H9 (cell line): Measurements from ENCODE around the gene PLXNA2. TPM values are rescaled to one million over a fixed set of nuclear protein-coding genes. Genes with fewer than 3 reads are reported as not detected.

Experiments
- DNase-seq: peaks from one replicate; pipeline ENCODE4 v3.0.0-alpha.2; 2017
- H2AFZ ChIP-seq: one replicate; pipeline ENCODE4 v1.6.1; 2013; ENCODE audit warnings: mild to moderate bottlenecking, low read length, control low read depth, moderate library complexity
- H2AK5ac ChIP-seq: 2 replicates; pipeline ENCODE4 v1.6.1; 2013; ENCODE audit warnings: low read length, control low read depth, mixed read lengths; ENCODE audit not compliant: insufficient read length
- H2BK120ac ChIP-seq: one replicate; pipeline ENCODE4 v1.6.1; 2013; ENCODE audit warnings: low read depth, mild to moderate bottlenecking, low read length, control low read depth, inconsistent platforms; ENCODE audit not compliant: poor library complexity, severe bottlenecking
- H2BK12ac ChIP-seq: 2 replicates; pipeline ENCODE4 v1.6.1; 2013; ENCODE audit warnings: low read length, control low read depth, mixed read lengths, low read depth; ENCODE audit not compliant: insufficient read length
- H2BK15ac ChIP-seq: 2 replicates; pipeline ENCODE4 v1.6.1; 2013; ENCODE audit warnings: low read depth, low read length, control low read depth
- H2BK20ac ChIP-seq: one replicate; pipeline ENCODE4 v1.6.1; 2013; ENCODE audit warnings: low read depth, mild to moderate bottlenecking, low read length, control low read depth, inconsistent platforms; ENCODE audit not compliant: poor library complexity, severe bottlenecking
- H2BK5ac ChIP-seq: 2 replicates; pipeline ENCODE4 v1.6.1; 2013; ENCODE audit warnings: low read length, control low read depth, mixed read lengths; ENCODE audit not compliant: insufficient read length
- H3K14ac ChIP-seq: 2 replicates; pipeline ENCODE4 v1.6.1; 2013; ENCODE audit warnings: low read length, control low read depth; ENCODE audit not compliant: insufficient read depth
- H3K18ac ChIP-seq: 2 replicates; pipeline ENCODE4 v1.6.1; 2013; ENCODE audit warnings: low read depth, mild to moderate bottlenecking, mixed read lengths, low read length, control low read depth; ENCODE audit not compliant: insufficient read length
- H3K23ac ChIP-seq: 2 replicates; pipeline ENCODE4 v1.6.1; 2013; ENCODE audit warnings: low read length, control low read depth, mixed read lengths, low read depth; ENCODE audit not compliant: insufficient read length
- H3K23me2 ChIP-seq: 2 replicates; pipeline ENCODE4 v1.6.1; 2013; ENCODE audit warnings: low read depth, mild to moderate bottlenecking, mixed read lengths, low read length, control low read depth; ENCODE audit not compliant: insufficient read length, poor library complexity, severe bottlenecking
- H3K27ac ChIP-seq: 2 replicates; pipeline ENCODE4 v1.5.1; 2013; ENCODE audit warnings: low read length, control low read depth, mixed read lengths, low read depth; ENCODE audit not compliant: insufficient read length
- H3K27me3 ChIP-seq: 2 replicates; pipeline ENCODE4 v1.6.1; 2013; ENCODE audit warnings: low read length, control low read depth, inconsistent platforms; ENCODE audit not compliant: insufficient read depth
- H3K4ac ChIP-seq: 2 replicates; pipeline ENCODE4 v1.6.1; 2013; ENCODE audit warnings: low read depth, mild to moderate bottlenecking, control low read depth, inconsistent platforms, low read length, moderate library complexity
- H3K4me1 ChIP-seq: 2 replicates; pipeline ENCODE4 v1.6.1; 2013; ENCODE audit warnings: low read length, control low read depth, inconsistent platforms; ENCODE audit not compliant: insufficient read depth
- H3K4me2 ChIP-seq: 2 replicates; pipeline ENCODE4 v1.6.1; 2013; ENCODE audit warnings: low read length, control low read depth, mixed read lengths; ENCODE audit not compliant: insufficient read length, insufficient read depth
- H3K56ac ChIP-seq: 2 replicates; pipeline ENCODE4 v1.6.1; 2013; ENCODE audit warnings: low read depth, mild to moderate bottlenecking, mixed read lengths, low read length, control low read depth; ENCODE audit not compliant: insufficient read length
- H3K79me1 ChIP-seq: 2 replicates; pipeline ENCODE4 v1.6.1; 2013; ENCODE audit warnings: low read depth, mild to moderate bottlenecking, moderate library complexity, low read length, control low read depth, inconsistent platforms; ENCODE audit not compliant: insufficient read depth, poor library complexity, severe bottlenecking
- H3K79me2 ChIP-seq: 2 replicates; pipeline ENCODE4 v1.6.1; 2013; ENCODE audit warnings: low read length, control low read depth, inconsistent platforms; ENCODE audit not compliant: insufficient read depth
- H3K9ac ChIP-seq: 2 replicates; pipeline ENCODE4 v1.6.1; 2013; ENCODE audit warnings: low read length, control low read depth, mixed read lengths; ENCODE audit not compliant: insufficient read length; ENCODE audit errors: extremely low read depth
- H3K9me3 ChIP-seq: one replicate; pipeline ENCODE4 v1.6.1; 2013; ENCODE audit warnings: low read depth, low read length, inconsistent platforms; ENCODE audit not compliant: control insufficient read depth
- H3T11ph ChIP-seq: one replicate; pipeline ENCODE4 v1.6.1; 2013; ENCODE audit warnings: mild to moderate bottlenecking, low read length, control low read depth, inconsistent platforms
- H4K20me1 ChIP-seq: one replicate; pipeline ENCODE4 v1.6.1; 2013; ENCODE audit not compliant: control insufficient read depth, insufficient read length, insufficient read depth
- H4K5ac ChIP-seq: 2 replicates; pipeline ENCODE4 v1.6.1; 2013; ENCODE audit warnings: low read depth, mild to moderate bottlenecking, mixed read lengths, low read length, control low read depth; ENCODE audit not compliant: insufficient read length
- H4K8ac ChIP-seq: replicated peaks from 2 replicates; pipeline ENCODE4 v1.6.1; 2013; ENCODE audit warnings: low read length, control low read depth, mixed read lengths, low read depth; ENCODE audit not compliant: insufficient read length
- H4K91ac ChIP-seq: 2 replicates; pipeline ENCODE4 v1.6.1; 2013; ENCODE audit warnings: low read depth, mild to moderate bottlenecking, moderate library complexity, mixed read lengths, low read length, control low read depth; ENCODE audit not compliant: insufficient read length
- H3K27ac Mint-ChIP-seq, 3 experiments: 2 replicates in 2 of 3; 3 replicates in 1 of 3; pipeline ENCODE4 v1.8.0; 2020 to 2021; ENCODE audit warnings: mixed read lengths in 3 of 3, mild to moderate bottlenecking in 1 of 3, moderate library complexity in 1 of 3
- H3K27me3 Mint-ChIP-seq: 2 replicates; pipeline ENCODE4 v1.8.0; 2021; ENCODE audit warnings: low read depth, mild to moderate bottlenecking, moderate library complexity, mixed read lengths
- H3K36me3 Mint-ChIP-seq, 3 experiments: 2 replicates in 2 of 3; 3 replicates in 1 of 3; pipeline ENCODE4 v1.8.0; 2020 to 2021; ENCODE audit warnings: low read depth in 3 of 3, mixed read lengths in 3 of 3; ENCODE audit not compliant: insufficient read depth in 1 of 3
- H3K4me1 Mint-ChIP-seq, 2 experiments: 2 replicates each; pipeline ENCODE4 v1.8.0; 2020; ENCODE audit warnings: mixed read lengths in 2 of 2
- H3K4me3 Mint-ChIP-seq, 2 experiments: 2 replicates in 1 of 2; 3 replicates in 1 of 2; pipeline ENCODE4 v1.8.0; 2020 to 2021; ENCODE audit warnings: mild to moderate bottlenecking in 2 of 2, mixed read lengths in 2 of 2, moderate library complexity in 1 of 2
- H3K9me3 Mint-ChIP-seq, 2 experiments: 2 replicates in 1 of 2; 3 replicates in 1 of 2; pipeline ENCODE4 v1.8.0; 2020; ENCODE audit warnings: mild to moderate bottlenecking in 2 of 2, mixed read lengths in 2 of 2, moderate library complexity in 1 of 2
- CTCF ChIP-seq: fragments of 200-600 bp; sonication (generic); conservative IDR thresholded peaks from 3 replicates; pipeline ENCODE4 v1.8.0; 2021; ENCODE audit warnings: antibody characterized with exemption, mild to moderate bottlenecking
- WGBS: extraction: QIAGEN DNeasy Blood & Tissue Kit; methylation state at CpG from one replicate; pipeline ENCODE4 v1.1.7; 2013; ENCODE audit warnings: missing lambda C conversion rate, low lambda C conversion rate, mixed read lengths; ENCODE audit not compliant: insufficient read length; ENCODE audit errors: extremely low coverage; 5-methylcytosine and 5-hydroxymethylcytosine counted together
- total RNA-seq: library from RNA; stranded (reverse); gene quantifications from 2 replicates; pipeline ENCODE4 v1.2.1, GENCODE V29; 2021

PLXNA2 gene
- total RNA-seq, 1 experiment from 2014 or later: 0.57 TPM

DNA sequence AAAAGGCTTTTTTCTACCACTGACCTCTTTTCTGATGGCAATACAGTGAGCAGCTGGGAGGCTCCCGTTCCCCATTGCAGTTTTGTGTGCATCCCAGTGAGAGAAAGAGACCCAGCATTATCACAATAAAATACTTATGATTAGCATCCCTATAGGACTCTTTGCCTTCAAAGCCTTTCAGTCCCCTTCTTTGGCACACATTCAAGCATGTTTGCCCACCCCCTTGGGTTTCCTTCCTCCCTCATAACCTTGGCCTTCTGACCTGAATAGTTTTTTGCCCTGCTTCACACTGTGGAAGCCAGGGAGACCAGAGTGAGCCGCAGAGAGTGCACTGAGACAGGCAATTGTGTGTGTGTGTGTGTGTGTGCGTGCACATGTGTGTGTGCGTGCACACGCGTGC, 13.2 kb upstream of the PLXNA2 start:
- Histone ChIP-seq H4K91ac (no peak overlapping the region), H3K4me2 (no peak overlapping the region), H2AFZ (no peak overlapping the region), H3K23ac (no peak overlapping the region), H3K14ac (no peak overlapping the region), H3K9ac (no peak overlapping the region), H3K23me2 (no peaks in the 10 kb centered on the region), H3T11ph (no peak overlapping the region), H3K79me2 (no peaks in the 10 kb centered on the region), H3K27me3 (peaks cover 8% of the 10 kb centered on the region; the same call in 1 of the 2 replicates), H2BK120ac (no peak overlapping the region), H3K27ac (no peak overlapping the region), H2BK15ac (no peak overlapping the region), H4K8ac (no peak overlapping the region), H3K4me1 (no peaks in the 10 kb centered on the region; the same call in 1 of the 2 replicates), H2BK12ac (no peak overlapping the region), H4K5ac (no peak overlapping the region), H2BK5ac (no peak overlapping the region), H3K56ac (no peak overlapping the region), H3K4ac (no peak overlapping the region), H2BK20ac (no peak overlapping the region), H3K79me1 (no peaks in the 10 kb centered on the region), H2AK5ac (no peak overlapping the region), H3K18ac (no peak overlapping the region), H4K20me1 (no peaks in the 10 kb centered on the region), H3K9me3 (no peaks in the 10 kb centered on the region)
- Mint-ChIP-seq H3K36me3 (peaks cover 0 to 8% (median 2%) of the 10 kb centered on the region in 3 experiments; a peak in 3 of 7 replicates), H3K4me3 (no peak overlapping the region), H3K27me3 (peaks cover 75% of the 10 kb centered on the region), H3K9me3 (peaks cover 9 to 13% of the 10 kb centered on the region in 2 experiments), H3K4me1 (peaks cover 24 to 30% of the 10 kb centered on the region in 2 experiments), H3K27ac (no peak overlapping the region)
- TF ChIP-seq CTCF: no peak
- WGBS: no CpG with 5 or more reads among the region's 6 CpGs
- DNase-seq: no peak
